GM15510 (cell line): ENCODE data around the gene RBPJ.

Experiments used
- POLR2A ChIP-seq: IDR thresholded peaks from 3 replicates; pipeline ENCODE4 v1.6.1; 2011; ENCODE audit warnings: borderline replicate concordance; ENCODE audit not compliant: insufficient read length; ENCODE audit errors: extremely low read depth

Gene RBPJ

GRCh38 chr4:26377328-26378311 lies 56.8 kb downstream of the RBPJ start:
- no peak for TF ChIP-seq POLR2A

- no peak for TF ChIP-seq POLR2A
These were observed 59.0 kb downstream of the RBPJ start for GRCh38 chr4:26379837-26380236.

- TF ChIP-seq POLR2A = no peak
These were observed 59.9 kb downstream of the RBPJ start for GRCh38 chr4:26380740-26381139.

GRCh38 chr4:26384380-26385057 lies 63.7 kb downstream of the RBPJ start:
- TF ChIP-seq POLR2A = no peak

- no peak for TF ChIP-seq POLR2A
These were observed 64.9 kb downstream of the RBPJ start for GRCh38 chr4:26385690-26386089.

- TF ChIP-seq POLR2A = no peak
These were observed 65.6 kb downstream of the RBPJ start for GRCh38 chr4:26386386-26386785.

GRCh38 chr4:26388671-26389070 lies 67.9 kb downstream of the RBPJ start:
- TF ChIP-seq POLR2A = no peak

GRCh38 chr4:26397086-26397485 lies 76.3 kb downstream of the RBPJ start:
- TF ChIP-seq POLR2A = no peak

GRCh38 chr4:26400132-26400531 lies 79.3 kb downstream of the RBPJ start:
- TF ChIP-seq POLR2A = no peak

- no peak for TF ChIP-seq POLR2A
These were observed 81.6 kb downstream of the RBPJ start for GRCh38 chr4:26402458-26402857.

- TF ChIP-seq POLR2A = no peak
These were observed 84.0 kb downstream of the RBPJ start for GRCh38 chr4:26404743-26405206.

- no peak for TF ChIP-seq POLR2A
These were observed 85.6 kb downstream of the RBPJ start for GRCh38 chr4:26406346-26406975.

- no peak for TF ChIP-seq POLR2A
These were observed 86.7 kb downstream of the RBPJ start for GRCh38 chr4:26407476-26407875.

GRCh38 chr4:26410385-26411293 lies 89.8 kb downstream of the RBPJ start:
- no peak for TF ChIP-seq POLR2A
